K562 (cell line): ENCODE data around the gene CDK5R2. TPM values are rescaled to one million over a fixed set of nuclear protein-coding genes. Genes with fewer than 3 reads are reported as not detected.

Experiments
- FOXA1 ChIP-seq: fragments of 450-650 bp; IDR thresholded peaks from 2 replicates; pipeline ENCODE4 v1.6.1; 2016; ENCODE audit warnings: mild to moderate bottlenecking, borderline replicate concordance
- HCFC1 ChIP-seq: IDR thresholded peaks from 2 replicates; pipeline ENCODE4 v1.6.1; 2012; ENCODE audit warnings: low read depth, low read length, improper control_type of control experiment
- KDM1A ChIP-seq, 2 experiments: fragments of 450-650 bp; IDR thresholded peaks; 2 replicates each; pipeline ENCODE4 v1.6.1; 2016; ENCODE audit warnings: mild to moderate bottlenecking in 2 of 2
- MNT ChIP-seq, 2 experiments: fragments of 450-650 bp; conservative IDR thresholded peaks; 2 replicates each; pipeline ENCODE4 v1.6.1; 2017; ENCODE audit warnings: mild to moderate bottlenecking in 2 of 2, moderate library complexity in 2 of 2
- MTF1 ChIP-seq: fragments of 250-450 bp; sonication (Bioruptor Pico); IDR thresholded peaks from 2 replicates; pipeline ENCODE4 v1.9.0; 2021; ENCODE audit warnings: moderate library complexity, mild to moderate bottlenecking, inconsistent platforms, borderline replicate concordance
- TAF15 ChIP-seq: fragments of 200-400 bp; formaldehyde crosslinking; IDR thresholded peaks from 2 replicates; pipeline ENCODE4 v1.6.1; 2017; ENCODE audit warnings: mild to moderate bottlenecking, low read depth, low read length, moderate library complexity
- TRIM24 ChIP-seq, 2 experiments: fragments of 450-650 bp; IDR thresholded peaks; 2 replicates each; pipeline ENCODE4 v1.6.1; 2016
- ZNF143 ChIP-seq: sonication (generic); formaldehyde crosslinking; IDR thresholded peaks from 2 replicates; pipeline ENCODE4 v1.9.0; 2022; ENCODE audit warnings: mild to moderate bottlenecking, missing genetic modification reagents
- polyA plus RNA-seq, 8 experiments: library from polyadenylated mRNA; depleted of rRNA in 4 of 8; stranded (reverse) in 5 of 8; unstranded in 3 of 8; fragments of >200 nt; fragmentation: Nextera tagmentation in 2 of 8; fragmentation: Illumina TruSeq in 1 of 8; extraction: Ambion mirVana in 2 of 8; extraction: Trizol in 1 of 8; gene quantifications; 2 replicates each; pipeline versions ENCODE4 v1.2.1 to v1.2.3, GENCODE V29; 2011 to 2014; ENCODE audit warnings: inconsistent platforms in 1 of 8, missing spikeins in 1 of 8
- total RNA-seq, 7 experiments: library from RNA; depleted of rRNA in 6 of 7; stranded (reverse); fragments of >200 nt in 6 of 7; fragmentation: Illumina TruSeq in 2 of 7; extraction: Trizol in 2 of 7; gene quantifications; 2 replicates each; pipeline versions ENCODE4 v1.2.1 to v1.2.3, GENCODE V29; 2011 to 2021; ENCODE audit warnings: low replicate concordance in 1 of 7
- TF ChIP-seq, protein P1 (sequence below): fragments of 250-450 bp; sonication (Bioruptor Pico); IDR thresholded peaks from 2 replicates; pipeline ENCODE4 v1.4.0; 2020; ENCODE audit warnings: mild to moderate bottlenecking, moderate library complexity
- TF ChIP-seq, protein P2 (sequence below): fragments of 250-450 bp; sonication (Bioruptor Pico); IDR thresholded peaks from 2 replicates; pipeline ENCODE4 v1.8.0; 2021; ENCODE audit warnings: borderline replicate concordance, mild to moderate bottlenecking, moderate library complexity; ENCODE audit not compliant: poor library complexity, severe bottlenecking
- TF ChIP-seq, protein P3 (sequence below), 2 experiments: fragments of 450-650 bp; IDR thresholded peaks; 2 replicates each; pipeline ENCODE4 v1.6.1; 2018; ENCODE audit warnings: mild to moderate bottlenecking in 2 of 2, low read depth in 1 of 2; ENCODE audit not compliant: partially characterized antibody in 2 of 2
- TF ChIP-seq, protein P4 (sequence below): fragments of 450-650 bp; IDR thresholded peaks from 2 replicates; pipeline ENCODE4 v1.6.1; 2017; ENCODE audit warnings: antibody characterized with exemption
- TF ChIP-seq, protein P5 (sequence below): IDR thresholded peaks from 3 replicates; pipeline ENCODE4 v1.6.1; 2011; ENCODE audit warnings: borderline replicate concordance, mild to moderate bottlenecking; ENCODE audit not compliant: insufficient read length, insufficient read depth

Gene CDK5R2
- total and polyA plus RNA-seq, 9 of the 15 experiments (the other 6 are each of a cell fraction or from before 2014, with no cell fraction given) = 0.09 TPM; not detected in 8

GRCh38 chr2:218944759-218945404 is 14.6 kb upstream of the CDK5R2 start (continued):
- no peak for TF ChIP-seq MNT (conservative IDR thresholded peaks at IDR 0.05)
- no peak for TF ChIP-seq ZNF143 (CRISPR knock-in tag)
- TF ChIP-seq, protein P1, sequence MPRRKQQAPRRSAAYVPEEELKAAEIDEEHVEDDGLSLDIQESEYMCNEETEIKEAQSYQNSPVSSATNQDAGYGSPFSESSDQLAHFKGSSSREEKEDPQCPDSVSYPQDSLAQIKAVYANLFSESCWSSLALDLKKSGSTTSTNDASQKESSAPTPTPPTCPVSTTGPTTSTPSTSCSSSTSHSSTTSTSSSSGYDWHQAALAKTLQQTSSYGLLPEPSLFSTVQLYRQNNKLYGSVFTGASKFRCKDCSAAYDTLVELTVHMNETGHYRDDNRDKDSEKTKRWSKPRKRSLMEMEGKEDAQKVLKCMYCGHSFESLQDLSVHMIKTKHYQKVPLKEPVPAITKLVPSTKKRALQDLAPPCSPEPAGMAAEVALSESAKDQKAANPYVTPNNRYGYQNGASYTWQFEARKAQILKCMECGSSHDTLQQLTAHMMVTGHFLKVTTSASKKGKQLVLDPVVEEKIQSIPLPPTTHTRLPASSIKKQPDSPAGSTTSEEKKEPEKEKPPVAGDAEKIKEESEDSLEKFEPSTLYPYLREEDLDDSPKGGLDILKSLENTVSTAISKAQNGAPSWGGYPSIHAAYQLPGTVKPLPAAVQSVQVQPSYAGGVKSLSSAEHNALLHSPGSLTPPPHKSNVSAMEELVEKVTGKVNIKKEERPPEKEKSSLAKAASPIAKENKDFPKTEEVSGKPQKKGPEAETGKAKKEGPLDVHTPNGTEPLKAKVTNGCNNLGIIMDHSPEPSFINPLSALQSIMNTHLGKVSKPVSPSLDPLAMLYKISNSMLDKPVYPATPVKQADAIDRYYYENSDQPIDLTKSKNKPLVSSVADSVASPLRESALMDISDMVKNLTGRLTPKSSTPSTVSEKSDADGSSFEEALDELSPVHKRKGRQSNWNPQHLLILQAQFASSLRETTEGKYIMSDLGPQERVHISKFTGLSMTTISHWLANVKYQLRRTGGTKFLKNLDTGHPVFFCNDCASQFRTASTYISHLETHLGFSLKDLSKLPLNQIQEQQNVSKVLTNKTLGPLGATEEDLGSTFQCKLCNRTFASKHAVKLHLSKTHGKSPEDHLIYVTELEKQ (CRISPR knock-in tag) = no peak
- no peak for TF ChIP-seq MTF1 (CRISPR knock-in tag)
- 0 out of 4 replicates have a peak, but pooled peaks of 1 of the 2 experiments have one; percentile 15 for TF ChIP-seq KDM1A (IDR thresholded peaks at IDR 0.05)
- TF ChIP-seq, protein P2, sequence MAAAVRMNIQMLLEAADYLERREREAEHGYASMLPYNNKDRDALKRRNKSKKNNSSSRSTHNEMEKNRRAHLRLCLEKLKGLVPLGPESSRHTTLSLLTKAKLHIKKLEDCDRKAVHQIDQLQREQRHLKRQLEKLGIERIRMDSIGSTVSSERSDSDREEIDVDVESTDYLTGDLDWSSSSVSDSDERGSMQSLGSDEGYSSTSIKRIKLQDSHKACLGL = no peak
- TF ChIP-seq TAF15 = no peak
- TF ChIP-seq TRIM24 (IDR thresholded peaks at IDR 0.05) = 0 out of 4 replicates have a peak, but pooled peaks of 1 of the 2 experiments have one; percentile 16
- TF ChIP-seq FOXA1 = no peak
- TF ChIP-seq, protein P3, sequence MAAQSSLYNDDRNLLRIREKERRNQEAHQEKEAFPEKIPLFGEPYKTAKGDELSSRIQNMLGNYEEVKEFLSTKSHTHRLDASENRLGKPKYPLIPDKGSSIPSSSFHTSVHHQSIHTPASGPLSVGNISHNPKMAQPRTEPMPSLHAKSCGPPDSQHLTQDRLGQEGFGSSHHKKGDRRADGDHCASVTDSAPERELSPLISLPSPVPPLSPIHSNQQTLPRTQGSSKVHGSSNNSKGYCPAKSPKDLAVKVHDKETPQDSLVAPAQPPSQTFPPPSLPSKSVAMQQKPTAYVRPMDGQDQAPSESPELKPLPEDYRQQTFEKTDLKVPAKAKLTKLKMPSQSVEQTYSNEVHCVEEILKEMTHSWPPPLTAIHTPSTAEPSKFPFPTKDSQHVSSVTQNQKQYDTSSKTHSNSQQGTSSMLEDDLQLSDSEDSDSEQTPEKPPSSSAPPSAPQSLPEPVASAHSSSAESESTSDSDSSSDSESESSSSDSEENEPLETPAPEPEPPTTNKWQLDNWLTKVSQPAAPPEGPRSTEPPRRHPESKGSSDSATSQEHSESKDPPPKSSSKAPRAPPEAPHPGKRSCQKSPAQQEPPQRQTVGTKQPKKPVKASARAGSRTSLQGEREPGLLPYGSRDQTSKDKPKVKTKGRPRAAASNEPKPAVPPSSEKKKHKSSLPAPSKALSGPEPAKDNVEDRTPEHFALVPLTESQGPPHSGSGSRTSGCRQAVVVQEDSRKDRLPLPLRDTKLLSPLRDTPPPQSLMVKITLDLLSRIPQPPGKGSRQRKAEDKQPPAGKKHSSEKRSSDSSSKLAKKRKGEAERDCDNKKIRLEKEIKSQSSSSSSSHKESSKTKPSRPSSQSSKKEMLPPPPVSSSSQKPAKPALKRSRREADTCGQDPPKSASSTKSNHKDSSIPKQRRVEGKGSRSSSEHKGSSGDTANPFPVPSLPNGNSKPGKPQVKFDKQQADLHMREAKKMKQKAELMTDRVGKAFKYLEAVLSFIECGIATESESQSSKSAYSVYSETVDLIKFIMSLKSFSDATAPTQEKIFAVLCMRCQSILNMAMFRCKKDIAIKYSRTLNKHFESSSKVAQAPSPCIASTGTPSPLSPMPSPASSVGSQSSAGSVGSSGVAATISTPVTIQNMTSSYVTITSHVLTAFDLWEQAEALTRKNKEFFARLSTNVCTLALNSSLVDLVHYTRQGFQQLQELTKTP (IDR thresholded peaks at IDR 0.05; ENCODE audit: low read depth in 1 of 2, partially characterized antibody in 2 of 2) = no peak
- TF ChIP-seq, protein P4, sequence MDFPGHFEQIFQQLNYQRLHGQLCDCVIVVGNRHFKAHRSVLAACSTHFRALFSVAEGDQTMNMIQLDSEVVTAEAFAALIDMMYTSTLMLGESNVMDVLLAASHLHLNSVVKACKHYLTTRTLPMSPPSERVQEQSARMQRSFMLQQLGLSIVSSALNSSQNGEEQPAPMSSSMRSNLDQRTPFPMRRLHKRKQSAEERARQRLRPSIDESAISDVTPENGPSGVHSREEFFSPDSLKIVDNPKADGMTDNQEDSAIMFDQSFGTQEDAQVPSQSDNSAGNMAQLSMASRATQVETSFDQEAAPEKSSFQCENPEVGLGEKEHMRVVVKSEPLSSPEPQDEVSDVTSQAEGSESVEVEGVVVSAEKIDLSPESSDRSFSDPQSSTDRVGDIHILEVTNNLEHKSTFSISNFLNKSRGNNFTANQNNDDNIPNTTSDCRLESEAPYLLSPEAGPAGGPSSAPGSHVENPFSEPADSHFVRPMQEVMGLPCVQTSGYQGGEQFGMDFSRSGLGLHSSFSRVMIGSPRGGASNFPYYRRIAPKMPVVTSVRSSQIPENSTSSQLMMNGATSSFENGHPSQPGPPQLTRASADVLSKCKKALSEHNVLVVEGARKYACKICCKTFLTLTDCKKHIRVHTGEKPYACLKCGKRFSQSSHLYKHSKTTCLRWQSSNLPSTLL = no peak
- TF ChIP-seq, protein P5, sequence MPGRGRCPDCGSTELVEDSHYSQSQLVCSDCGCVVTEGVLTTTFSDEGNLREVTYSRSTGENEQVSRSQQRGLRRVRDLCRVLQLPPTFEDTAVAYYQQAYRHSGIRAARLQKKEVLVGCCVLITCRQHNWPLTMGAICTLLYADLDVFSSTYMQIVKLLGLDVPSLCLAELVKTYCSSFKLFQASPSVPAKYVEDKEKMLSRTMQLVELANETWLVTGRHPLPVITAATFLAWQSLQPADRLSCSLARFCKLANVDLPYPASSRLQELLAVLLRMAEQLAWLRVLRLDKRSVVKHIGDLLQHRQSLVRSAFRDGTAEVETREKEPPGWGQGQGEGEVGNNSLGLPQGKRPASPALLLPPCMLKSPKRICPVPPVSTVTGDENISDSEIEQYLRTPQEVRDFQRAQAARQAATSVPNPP = no peak
- no peak for TF ChIP-seq HCFC1
